H1 (cell line): ENCODE measurements around the gene PSMA5. TPM values are rescaled to one million over a fixed set of nuclear protein-coding genes. Genes with fewer than 3 reads are reported as not detected.
A peak's percentile ranks its signal among the peaks of the same experiment; 100 is the strongest.

Experiments used
- CTCF ChIA-PET: fragments of 300-600 bp; sonication (Branson Sonifier 250); formaldehyde crosslinking; loops from one replicate; lab custom pipeline; 2021; ENCODE audit not compliant: partially characterized antibody; lab: Charles Lee
- POLR2A ChIA-PET: fragments of 300-600 bp; sonication (Branson Sonifier 250); formaldehyde crosslinking; loops from one replicate; lab custom pipeline; 2021; ENCODE audit warnings: inconsistent platforms; ENCODE audit not compliant: partially characterized antibody; lab: Charles Lee
- DNase-seq, 2 experiments: peaks; one replicate each; pipeline versions ENCODE4 v3.0.0 to v3.0.0-alpha.2; 2010 to 2022; ENCODE audit warnings: low spot score in 2 of 2, low read depth in 1 of 2, mixed read lengths in 1 of 2
- FAIRE-seq: peaks from 2 replicates; lab custom pipeline; 2011; peaks lifted over from hg19 to GRCh38; lab: Jason Lieb, UNC
- H2AFZ ChIP-seq: 2 replicates; pipeline ENCODE4 v1.8.1; 2012; ENCODE audit warnings: low read length, inconsistent platforms
- H2AK5ac ChIP-seq: 2 replicates; pipeline ENCODE4 v1.6.1; 2013; ENCODE audit warnings: low read depth, low read length
- H2BK120ac ChIP-seq: replicated peaks from 2 replicates; pipeline ENCODE3; 2013; ENCODE audit warnings: low read depth, low read length, inconsistent platforms
- H2BK12ac ChIP-seq: 2 replicates; pipeline ENCODE4 v1.6.1; 2013; ENCODE audit warnings: low read depth, low read length
- H2BK15ac ChIP-seq: 2 replicates; pipeline ENCODE4 v1.6.1; 2013; ENCODE audit warnings: low read length
- H2BK20ac ChIP-seq: 2 replicates; pipeline ENCODE4 v1.6.1; 2013; ENCODE audit warnings: low read length
- H2BK5ac ChIP-seq: 2 replicates; pipeline ENCODE4 v1.6.1; 2013; ENCODE audit warnings: low read depth, low read length
- H3K14ac ChIP-seq: 2 replicates; pipeline ENCODE4 v1.6.1; 2013; ENCODE audit warnings: inconsistent platforms; ENCODE audit not compliant: insufficient read length
- H3K18ac ChIP-seq: 2 replicates; pipeline ENCODE4 v1.6.1; 2013; ENCODE audit warnings: low read length; ENCODE audit errors: extremely low read depth
- H3K23ac ChIP-seq: 2 replicates; pipeline ENCODE4 v1.6.1; 2013; ENCODE audit warnings: inconsistent platforms; ENCODE audit not compliant: insufficient read length
- H3K23me2 ChIP-seq: 2 replicates; pipeline ENCODE4 v1.6.1; 2013; ENCODE audit warnings: low read depth, low read length
- H3K27ac ChIP-seq: 2 replicates; pipeline ENCODE4 v1.6.1; 2011; ENCODE audit warnings: low read depth, low read length, inconsistent platforms
- H3K27me3 ChIP-seq, 4 experiments: replicated peaks in 1 of 4; 1 replicate in 1 of 4; 2 replicates in 3 of 4; pipeline versions ENCODE4 v1.6.1 to v1.8.1; 2011 to 2013; ENCODE audit warnings: low read length in 3 of 4, mild to moderate bottlenecking in 3 of 4, inconsistent platforms in 2 of 4, mixed read lengths in 2 of 4, moderate library complexity in 1 of 4; ENCODE audit not compliant: control insufficient read depth in 3 of 4, insufficient read depth in 3 of 4; ENCODE audit errors: extremely low read depth in 1 of 4
- H3K36me3 ChIP-seq, 4 experiments: 2 replicates each; pipeline versions ENCODE4 v1.6.1 to v1.8.1; 2011 to 2013; ENCODE audit warnings: mild to moderate bottlenecking in 4 of 4, low read length in 3 of 4, moderate library complexity in 2 of 4, control low read depth in 1 of 4, inconsistent platforms in 1 of 4; ENCODE audit not compliant: insufficient read depth in 4 of 4, control insufficient read depth in 2 of 4
- H3K4ac ChIP-seq: replicated peaks from 2 replicates; pipeline ENCODE3; 2013; ENCODE audit warnings: low read length, low read depth, mixed read lengths, inconsistent platforms; ENCODE audit not compliant: insufficient read length
- H3K4me1 ChIP-seq, 4 experiments: replicated peaks in 1 of 4; 1 replicate in 1 of 4; 2 replicates in 3 of 4; pipeline versions ENCODE4 v1.6.1 to v1.8.1; 2011 to 2013; ENCODE audit warnings: low read length in 3 of 4, inconsistent platforms in 2 of 4, mixed read lengths in 1 of 4; ENCODE audit not compliant: insufficient read depth in 4 of 4, control insufficient read depth in 3 of 4
- H3K4me2 ChIP-seq, 2 experiments: 2 replicates each; pipeline versions ENCODE4 v1.6.1 to v1.8.1; 2011 to 2013; ENCODE audit warnings: low read depth in 2 of 2, low read length in 2 of 2, control low read depth in 1 of 2, inconsistent platforms in 1 of 2, mild to moderate bottlenecking in 1 of 2; ENCODE audit not compliant: insufficient read depth in 1 of 2
- H3K4me3 ChIP-seq, 4 experiments: fragments of 200-600, 300-600 bp in 1 of 4; sonication (generic), shearing (Covaris generic), sonication (Bioruptor Twin) in 1 of 4; 2 replicates each; pipeline versions ENCODE4 v1.5.1 to v1.8.1; 2011 to 2016; ENCODE audit warnings: low read length in 4 of 4, low read depth in 3 of 4, control low read depth in 2 of 4, inconsistent platforms in 2 of 4, mild to moderate bottlenecking in 2 of 4, mixed read lengths in 1 of 4, moderate library complexity in 1 of 4; ENCODE audit not compliant: insufficient read depth in 2 of 4; ENCODE audit errors: extremely low read depth in 1 of 4
- H3K56ac ChIP-seq: replicated peaks from 2 replicates; pipeline ENCODE3; 2013; ENCODE audit warnings: low read depth, mild to moderate bottlenecking, mixed read lengths, low read length, inconsistent platforms; ENCODE audit not compliant: insufficient read length
- H3K79me1 ChIP-seq: 2 replicates; pipeline ENCODE4 v1.6.1; 2013; ENCODE audit warnings: low read depth, low read length, control low read depth
- H3K79me2 ChIP-seq, 2 experiments: 2 replicates each; pipeline versions ENCODE4 v1.6.1 to v1.8.1; 2012 to 2013; ENCODE audit warnings: low read length in 2 of 2, mild to moderate bottlenecking in 2 of 2, inconsistent platforms in 1 of 2; ENCODE audit not compliant: insufficient read depth in 2 of 2, control insufficient read depth in 1 of 2
- H3K9ac ChIP-seq, 4 experiments: replicated peaks in 1 of 4; 1 replicate in 1 of 4; 2 replicates in 3 of 4; pipeline versions ENCODE4 v1.6.1 to v1.8.1; 2011 to 2013; ENCODE audit warnings: low read depth in 3 of 4, low read length in 3 of 4, control low read depth in 2 of 4, mild to moderate bottlenecking in 2 of 4, moderate library complexity in 2 of 4, inconsistent platforms in 1 of 4; ENCODE audit errors: extremely low read depth in 1 of 4
- H3K9me3 ChIP-seq, 2 experiments: 2 replicates each; pipeline versions ENCODE4 v1.6.1 to v1.8.1; 2012 to 2013; ENCODE audit warnings: mild to moderate bottlenecking in 2 of 2, moderate library complexity in 2 of 2, control low read depth in 1 of 2, inconsistent platforms in 1 of 2, low read depth in 1 of 2, low read length in 1 of 2, mixed read lengths in 1 of 2; ENCODE audit not compliant: insufficient read depth in 2 of 2
- H4K20me1 ChIP-seq, 2 experiments: replicated peaks in 1 of 2; 2 replicates each; pipeline versions ENCODE3 to v1.8.1; 2011 to 2013; ENCODE audit warnings: inconsistent platforms in 2 of 2, low read length in 2 of 2, mild to moderate bottlenecking in 1 of 2; ENCODE audit not compliant: insufficient read depth in 2 of 2, control insufficient read depth in 1 of 2
- H4K5ac ChIP-seq: 2 replicates; pipeline ENCODE4 v1.6.1; 2013; ENCODE audit warnings: low read length, low read depth, mixed read lengths, inconsistent platforms; ENCODE audit not compliant: insufficient read length
- H4K8ac ChIP-seq: 2 replicates; pipeline ENCODE4 v1.8.0; 2013; ENCODE audit warnings: mild to moderate bottlenecking, moderate library complexity, low read length, inconsistent platforms; ENCODE audit not compliant: insufficient read depth; ENCODE audit errors: extremely low read depth
- H4K91ac ChIP-seq: replicated peaks from 2 replicates; pipeline ENCODE3; 2013; ENCODE audit warnings: low read length, mixed read lengths, inconsistent platforms; ENCODE audit not compliant: insufficient read length
- BACH1 ChIP-seq: IDR thresholded peaks from 2 replicates; pipeline ENCODE4 v1.6.1; 2012; ENCODE audit warnings: low read length, improper control_type of control experiment
- CREB1 ChIP-seq: IDR thresholded peaks from 2 replicates; pipeline ENCODE4 v1.6.1; 2012; ENCODE audit warnings: inconsistent platforms
- TAF7 ChIP-seq: optimal IDR thresholded peaks from 2 replicates; pipeline ENCODE3; 2011; ENCODE audit warnings: low read depth, mild to moderate bottlenecking, inconsistent platforms, low read length, moderate library complexity, borderline replicate concordance
- ZNF274 ChIP-seq: IDR thresholded peaks from 2 replicates; pipeline ENCODE4 v1.7.0; 2012; ENCODE audit warnings: low read length, borderline replicate concordance; ENCODE audit errors: extremely low read depth
- WGBS, 2 experiments: shearing (Covaris generic) in 1 of 2; methylation state at CpG; one replicate each; pipeline versions ENCODE4 v1.1.6 to v1.1.7; 2013 to 2015; ENCODE audit warnings: low lambda C conversion rate in 2 of 2, mixed read lengths in 2 of 2, inconsistent platforms in 1 of 2, low coverage in 1 of 2, missing lambda C conversion rate in 1 of 2; ENCODE audit not compliant: insufficient replicate concordance in 2 of 2, insufficient coverage in 1 of 2, insufficient read length in 1 of 2; ENCODE audit errors: extremely low coverage in 1 of 2, missing lambda C conversion rate in 1 of 2; 5-methylcytosine and 5-hydroxymethylcytosine counted together
- polyA plus RNA-seq, 7 experiments: library from polyadenylated mRNA; depleted of rRNA in 3 of 7; stranded (reverse) in 5 of 7; unstranded in 2 of 7; fragments of >200 nt in 5 of 7; fragments of 200-250 nt in 2 of 7; gene quantifications; 1 replicate in 5 of 7; 2 replicates in 1 of 7; 4 replicates in 1 of 7; pipeline versions ENCODE4 v1.2.1 to v1.2.3, GENCODE V29; 2011 to 2013; ENCODE audit warnings: missing spikeins in 2 of 7, mixed read lengths in 2 of 7
- total RNA-seq: library from RNA; stranded (reverse); fragmentation: NEBNext Ultra II Directional; extraction: Animal tissue kit (Norgen Biotek cat#: 25700); gene quantifications from 2 replicates; pipeline ENCODE4 v1.2.1, GENCODE V29; 2021
- TF ChIP-seq, protein P1 (sequence below): IDR thresholded peaks from 2 replicates; pipeline ENCODE4 v1.6.1; 2012; ENCODE audit warnings: inconsistent platforms
- TF ChIP-seq, protein P2 (sequence below): IDR thresholded peaks from 2 replicates; pipeline ENCODE4 v1.6.1; 2012; ENCODE audit warnings: inconsistent platforms

Gene PSMA5
- total and polyA plus RNA-seq, 2 of the 8 experiments (the other 6 are each of a cell fraction or from before 2014, with no cell fraction given): 140 to 166 TPM

DNA sequence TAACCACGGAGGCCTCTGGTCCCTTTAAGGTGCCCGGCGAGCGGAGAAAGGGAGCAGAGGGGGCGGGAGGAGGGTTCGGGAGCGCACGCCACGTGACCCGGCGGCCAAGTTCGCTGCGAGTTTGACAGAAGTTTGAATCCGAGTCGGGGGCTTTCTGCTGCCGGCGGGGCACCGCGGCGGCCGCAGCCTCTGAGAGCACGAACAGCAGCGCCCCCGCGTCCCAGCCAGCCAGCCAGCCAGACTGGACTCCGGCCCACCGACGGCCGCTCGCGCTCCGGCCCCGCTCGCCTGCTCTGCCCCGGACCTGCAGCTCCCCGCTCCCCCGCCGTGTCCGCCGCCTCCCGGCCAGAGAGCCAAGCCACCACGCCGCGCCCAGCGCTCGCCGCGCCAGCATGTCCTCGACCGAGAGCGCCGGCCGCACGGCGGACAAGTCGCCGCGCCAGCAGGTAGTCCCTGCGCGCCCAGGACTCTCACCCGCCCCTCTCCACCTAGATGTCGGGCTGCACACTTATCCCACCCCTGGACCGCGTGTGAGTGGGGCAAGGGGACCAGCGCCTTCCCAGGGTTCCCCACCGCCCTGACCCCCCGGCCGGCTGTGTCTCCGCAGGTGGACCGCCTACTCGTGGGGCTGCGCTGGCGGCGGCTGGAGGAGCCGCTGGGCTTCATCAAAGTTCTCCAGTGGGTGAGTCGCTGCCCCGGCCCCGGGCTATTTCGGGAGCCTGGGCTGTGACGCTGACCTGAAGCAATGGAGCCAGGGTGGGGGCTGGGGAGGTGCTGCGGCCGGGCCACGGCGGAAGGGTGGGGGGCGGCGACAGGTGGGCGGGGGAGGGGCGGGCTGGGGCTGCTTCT lies 40.4 kb upstream of the PSMA5 start, which contains the start of gene SYPL2:
TSS of gene SYPL2 (plus strand) at position 95 of the 849 bp plus-strand sequence. CDS start at position 393, 298 bp downstream.
- no peak within 1 kb of the TSS for H3K23ac ChIP-seq
- CTCF ChIA-PET: interaction anchor here (1.6 kb wide), 1 partner anchor 66 kb away, joined by 6 read pairs; no protein-coding TSS in a partner anchor
- 0 out of 7 replicates have a peak within 1 kb of the TSS, but pooled peaks of 1 of the 4 experiments have one; percentile 2 for H3K9ac ChIP-seq
- TF ChIP-seq, protein P1, sequence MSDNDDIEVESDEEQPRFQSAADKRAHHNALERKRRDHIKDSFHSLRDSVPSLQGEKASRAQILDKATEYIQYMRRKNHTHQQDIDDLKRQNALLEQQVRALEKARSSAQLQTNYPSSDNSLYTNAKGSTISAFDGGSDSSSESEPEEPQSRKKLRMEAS: peak; percentile 82
- 0 out of 2 replicates have a peak, but pooled peaks have one; percentile 11 for TF ChIP-seq BACH1
- TF ChIP-seq, protein P2, sequence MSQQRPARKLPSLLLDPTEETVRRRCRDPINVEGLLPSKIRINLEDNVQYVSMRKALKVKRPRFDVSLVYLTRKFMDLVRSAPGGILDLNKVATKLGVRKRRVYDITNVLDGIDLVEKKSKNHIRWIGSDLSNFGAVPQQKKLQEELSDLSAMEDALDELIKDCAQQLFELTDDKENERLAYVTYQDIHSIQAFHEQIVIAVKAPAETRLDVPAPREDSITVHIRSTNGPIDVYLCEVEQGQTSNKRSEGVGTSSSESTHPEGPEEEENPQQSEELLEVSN: peak; percentile 52
- no peak for TF ChIP-seq ZNF274
- TF ChIP-seq TAF7: peak; percentile 39
- no peak for TF ChIP-seq CREB1

More for the DNA sequence above, 40.4 kb upstream of the PSMA5 start, which contains the start of gene SYPL2:
- FAIRE-seq (no peak), DNase-seq (peak in 1 of 2 experiments; percentile 77)
- Histone ChIP-seq H2BK120ac (no peak within 1 kb of the TSS), H2AFZ (peak within 1 kb of the TSS; percentile 84), H2AK5ac (no peak within 1 kb of the TSS), H2BK12ac (no peak within 1 kb of the TSS), H4K8ac (peak within 1 kb of the TSS; percentile 58; the same call in 1 of the 2 replicates), H2BK5ac (no peak within 1 kb of the TSS), H4K91ac (no peak within 1 kb of the TSS), H3K18ac (peak within 1 kb of the TSS; percentile 56; the same call in 1 of the 2 replicates), H3K4me2 (peak within 1 kb of the TSS; percentile 88 to 94), H3K4me1 (peaks cover 0 to 8% (median 1%) of the 10 kb centered on the region in 4 experiments; a peak in 5 of 7 replicates), H2BK15ac (no peak within 1 kb of the TSS), H3K4me3 (peak within 1 kb of the TSS; percentile 61 to 80 (median 64)), H3K79me2 (no peaks in the 10 kb centered on the region), H3K14ac (no peak within 1 kb of the TSS), H4K20me1 (no peaks in the 10 kb centered on the region), H3K79me1 (no peaks in the 10 kb centered on the region), H3K4ac (no peak within 1 kb of the TSS), H3K36me3 (no peaks in the 10 kb centered on the region), H2BK20ac (no peak within 1 kb of the TSS; the same call in 1 of the 2 replicates), H3K9me3 (no peaks in the 10 kb centered on the region), H3K27ac (no peak within 1 kb of the TSS), H3K23me2 (peaks cover 8% of the 10 kb centered on the region; the same call in 1 of the 2 replicates), H3K27me3 (peaks cover 4 to 52% (median 40%) of the 10 kb centered on the region in 4 experiments), H4K5ac (no peak within 1 kb of the TSS), H3K56ac (peak within 1 kb of the TSS; percentile 33)
- POLR2A ChIA-PET: interaction anchor here (1.4 to 2.0 kb wide), 2 partner anchors 11 to 40 kb away, joined by 5 to 6 read pairs; partner anchors contain the start of gene PSMA5
- 1% methylated on average over 33 of the region's 88 CpGs; no CpG with 5 or more reads in 1 of the 2 experiments for WGBS, 2 experiments
